Measurements from ENCODE around the gene TMEM116.

- no peak for TF ChIP-seq CTCF (IDR thresholded peaks at IDR 0.05 in 2 of 3, conservative IDR thresholded peaks at IDR 0.05 in 1 of 3; ENCODE audit: control insufficient read depth in 2 of 3, extremely low read depth in 1 of 3, insufficient read depth in 1 of 3, low read depth in 3 of 3, low read length in 3 of 3)
- no peak for TF ChIP-seq BMI1 (IDR thresholded peaks at IDR 0.05; ENCODE audit: borderline replicate concordance)
- no peak for TF ChIP-seq POLR2A (IDR thresholded peaks at IDR 0.05; ENCODE audit: low read depth, low read length)
- TF ChIP-seq PKNOX1 (IDR thresholded peaks at IDR 0.05), result no peak
- TF ChIP-seq NFIC (IDR thresholded peaks at IDR 0.05; ENCODE audit: low read depth, low read length), result no peak
- no peak for TF ChIP-seq EZH2 (IDR thresholded peaks at IDR 0.05; ENCODE audit: borderline replicate concordance, control insufficient read depth, low read depth, low read length)
- TF ChIP-seq RBBP5 (conservative IDR thresholded peaks at IDR 0.05), result no peak
- no peak for TF ChIP-seq TCF12 (IDR thresholded peaks at IDR 0.05; ENCODE audit: low read depth, low read length)
- no peak for TF ChIP-seq HDGF (IDR thresholded peaks at IDR 0.05)
- TF ChIP-seq RELA (IDR thresholded peaks at IDR 0.05; ENCODE audit: borderline replicate concordance, partially characterized antibody), result no peak
- no peak for TF ChIP-seq BCL3 (IDR thresholded peaks at IDR 0.05; ENCODE audit: borderline replicate concordance, insufficient read depth, low read depth, low read length, poor library complexity, severe bottlenecking)
- TF ChIP-seq PAX5 (IDR thresholded peaks at IDR 0.05; ENCODE audit: borderline replicate concordance, low read depth, low read length), result no peak
- TF ChIP-seq ZBTB4 (CRISPR knock-in tag; IDR thresholded peaks at IDR 0.05), result no peak
- no peak for TF ChIP-seq SMC3 (IDR thresholded peaks at IDR 0.05; ENCODE audit: borderline replicate concordance, low read length)
These were observed 87.8 kb downstream of the TMEM116 start for GRCh38 chr12:111925171-111925570.

Data from GM12878 (cell line).